AG04449 (cell line): ENCODE measurements around the gene DHDH.

Source experiments
- CTCF ChIA-PET: fragments of 350-600 bp; formaldehyde crosslinking; extraction: SDS; loops from one replicate; lab custom pipeline; 2021; ENCODE audit warnings: antibody characterized with exemption; lab: Yijun Ruan, JAX
- POLR2A ChIA-PET: fragments of 400-600, 350-600 bp; formaldehyde crosslinking; extraction: SDS; loops from one replicate; lab custom pipeline; 2020; ENCODE audit warnings: antibody characterized with exemption, inconsistent platforms; lab: Yijun Ruan, JAX
- DNase-seq: peaks from one replicate; pipeline ENCODE4 v3.0.0-alpha.2; 2010; ENCODE audit warnings: low read depth, low spot score
- H3K4me3 ChIP-seq: 2 replicates; pipeline ENCODE4 v1.5.1; 2011; ENCODE audit warnings: low read depth, mild to moderate bottlenecking, control low read depth, low read length
- CTCF ChIP-seq: IDR thresholded peaks from one replicate; pipeline ENCODE4 v1.5.1; 2011; ENCODE audit warnings: mild to moderate bottlenecking, moderate library complexity, low read length, control low read depth, inconsistent platforms; ENCODE audit not compliant: insufficient read depth; ENCODE audit errors: missing control alignments

Gene DHDH

GRCh38 chr19:48928164-48929025 is 5.1 kb upstream of the DHDH start:
- TF ChIP-seq CTCF: no peak
- H3K4me3 ChIP-seq: no peak overlapping the region
- CTCF ChIA-PET: no interaction called here
- no peak for DNase-seq
- POLR2A ChIA-PET: no interaction called here

- ChIA-PET CTCF (no interaction called here), POLR2A (no interaction called here)
- no peak for TF ChIP-seq CTCF
- DNase-seq: no peak
- no peak overlapping the region for H3K4me3 ChIP-seq
Observed at GRCh38 chr19:48934837-48935236, 1.3 kb downstream of the DHDH start.

- CTCF ChIA-PET: no interaction called here
- POLR2A ChIA-PET: no interaction called here
- TF ChIP-seq CTCF: no peak
- H3K4me3 ChIP-seq: no peak overlapping the region
- no peak for DNase-seq
Observed at GRCh38 chr19:48935864-48936263, 2.4 kb downstream of the DHDH start.

- CTCF ChIA-PET: interaction anchor here (0.8 kb wide), 1 partner anchor 150 kb away, joined by 3 read pairs; no protein-coding TSS in a partner anchor
- no peak for TF ChIP-seq CTCF
- no peak for DNase-seq
- POLR2A ChIA-PET: no interaction called here
- H3K4me3 ChIP-seq: no peak overlapping the region
Observed at GRCh38 chr19:48938256-48938655, 4.8 kb downstream of the DHDH start.

- ChIA-PET CTCF (no interaction called here), POLR2A (interaction anchor here (0.6 kb wide), 1 partner anchor 23 kb away, joined by 3 read pairs; no protein-coding TSS in a partner anchor)
- no peak for DNase-seq
- no peak for TF ChIP-seq CTCF
- H3K4me3 ChIP-seq: no peak overlapping the region
Observed at GRCh38 chr19:48940902-48941301, 7.4 kb downstream of the DHDH start.

GRCh38 chr19:48943081-48943480 is 9.6 kb downstream of the DHDH start:
- ChIA-PET POLR2A (interaction anchor here (0.6 to 1.1 kb wide), 2 partner anchors 11 to 62 kb away, joined by 3 to 4 read pairs; no protein-coding TSS in a partner anchor), CTCF (no interaction called here)
- no peak overlapping the region for H3K4me3 ChIP-seq
- TF ChIP-seq CTCF: no peak
- no peak for DNase-seq
